HCT116 (cell line): ENCODE results near the gene CEACAM6. TPM values are rescaled to one million over a fixed set of nuclear protein-coding genes. Genes with fewer than 3 reads are reported as not detected.

ENCODE experiments used
- ATAC-seq: fragments of 200-7000 bp; cut with Tn5 transposase; 2 replicates; pipeline ENCODE4 v1.9.1; 2020; ENCODE audit warnings: mild to moderate bottlenecking, moderate library complexity
- BruUV-seq: library from RNA; stranded (reverse); fragments of 400-500 nt; replicated peaks from 2 replicates; lab custom pipeline; 2021; lab: Mats Ljungman, UMichigan
- CTCF ChIA-PET: fragments of 300-600 bp; sonication (Branson Sonifier 250); formaldehyde crosslinking; loops from one replicate; lab custom pipeline; 2021; ENCODE audit warnings: antibody characterized with exemption; lab: Charles Lee
- POLR2A ChIA-PET: fragments of 300-600, 350-600 bp; sonication (Branson Sonifier 250); formaldehyde crosslinking; loops from one replicate; lab custom pipeline; 2021; ENCODE audit warnings: antibody characterized with exemption; lab: Charles Lee
- RAD21 ChIA-PET, 2 experiments: fragments of 300-600 bp; sonication (Branson Sonifier 250); formaldehyde crosslinking; loops; one replicate each; lab custom pipeline; 2023; ENCODE audit warnings: low total read pairs in 2 of 2; ENCODE audit not compliant: uncharacterized antibody in 2 of 2, unreplicated experiment in 2 of 2, low non-redundant PET in 1 of 2; lab: Charles Lee
- DNase-seq: peaks from one replicate; pipeline ENCODE4 v3.0.0-alpha.2; 2010; ENCODE audit warnings: low read depth, low spot score
- H2AFZ ChIP-seq: fragments of 200-600 bp; shearing (Covaris generic), sonication (generic); 2 replicates; pipeline ENCODE4 v1.6.1; 2017; ENCODE audit warnings: low read depth, mixed run types, mixed read lengths, antibody characterized with exemption, low read length; ENCODE audit not compliant: poor library complexity, severe bottlenecking
- H3K27ac ChIP-seq: 2 replicates; pipeline ENCODE4 v1.5.1; 2012; ENCODE audit warnings: low read depth, low read length
- H3K27me3 ChIP-seq: fragments of 200-600 bp; sonication (generic); 2 replicates; pipeline ENCODE4 v1.6.1; 2016; ENCODE audit warnings: mixed run types, low read length, mixed read lengths; ENCODE audit not compliant: insufficient read depth
- H3K36me3 ChIP-seq, 2 experiments: fragments of 200-500 bp in 1 of 2; fragments of 200-600 bp in 1 of 2; sonication (Bioruptor generic) in 1 of 2; sonication (generic) in 1 of 2; 2 replicates each; pipeline versions ENCODE4 v1.5.1 to v1.6.1; 2014 to 2016; ENCODE audit warnings: low read length in 2 of 2, inconsistent platforms in 1 of 2, mixed read lengths in 1 of 2, mixed run types in 1 of 2; ENCODE audit not compliant: insufficient read depth in 2 of 2, control insufficient read depth in 1 of 2
- H3K4me1 ChIP-seq, 2 experiments: fragments of 200-600 bp in 1 of 2; sonication (generic) in 1 of 2; 2 replicates each; pipeline versions ENCODE4 v1.5.1 to v1.6.1; 2012 to 2017; ENCODE audit warnings: low read length in 2 of 2, inconsistent platforms in 1 of 2, mild to moderate bottlenecking in 1 of 2, mixed read lengths in 1 of 2, mixed run types in 1 of 2, moderate library complexity in 1 of 2; ENCODE audit not compliant: insufficient read depth in 2 of 2, control insufficient read depth in 1 of 2
- H3K4me2 ChIP-seq: fragments of 200-600 bp; sonication (generic); 2 replicates; pipeline ENCODE4 v1.6.1; 2017; ENCODE audit warnings: mixed run types, low read length, mixed read lengths
- H3K4me3 ChIP-seq, 2 experiments: fragments of 200-600 bp in 1 of 2; sonication (generic) in 1 of 2; replicated peaks in 1 of 2; 2 replicates each; pipeline ENCODE4 v1.5.1; 2011 to 2016; ENCODE audit warnings: low read length in 2 of 2, control low read depth in 1 of 2, low read depth in 1 of 2, mild to moderate bottlenecking in 1 of 2, mixed read lengths in 1 of 2, mixed run types in 1 of 2
- H3K79me2 ChIP-seq: fragments of 200-600 bp; sonication (generic); 2 replicates; pipeline ENCODE4 v1.6.1; 2017; ENCODE audit warnings: mild to moderate bottlenecking, mixed run types, low read length, moderate library complexity, mixed read lengths; ENCODE audit not compliant: insufficient read depth
- H3K9ac ChIP-seq: fragments of 200-600 bp; sonication (generic); 2 replicates; pipeline ENCODE4 v1.6.1; 2016; ENCODE audit warnings: low read length, mixed read lengths
- H3K9me2 ChIP-seq: fragments of 200-600 bp; sonication (generic), shearing (Covaris generic); 2 replicates; pipeline ENCODE4 v1.6.1; 2017; ENCODE audit warnings: mixed run types, mild to moderate bottlenecking, moderate library complexity; ENCODE audit not compliant: insufficient read depth
- H3K9me3 ChIP-seq, 2 experiments: fragments of 200-500 bp in 1 of 2; fragments of 200-600 bp in 1 of 2; sonication (Bioruptor generic) in 1 of 2; sonication (generic) in 1 of 2; 2 replicates each; pipeline ENCODE4 v1.6.1; 2014 to 2017; ENCODE audit warnings: low read length in 2 of 2, mixed read lengths in 2 of 2, inconsistent platforms in 1 of 2, low read depth in 1 of 2, mild to moderate bottlenecking in 1 of 2, mixed run types in 1 of 2, moderate library complexity in 1 of 2; ENCODE audit not compliant: control insufficient read depth in 1 of 2, insufficient read depth in 1 of 2
- H4K20me1 ChIP-seq: fragments of 200-600 bp; sonication (generic), shearing (Covaris generic); 2 replicates; pipeline ENCODE4 v1.6.1; 2017; ENCODE audit warnings: mixed run types, mild to moderate bottlenecking, moderate library complexity; ENCODE audit not compliant: insufficient read depth
- CBX3 ChIP-seq: IDR thresholded peaks from 2 replicates; pipeline ENCODE4 v1.6.1; 2012; ENCODE audit warnings: low read depth
- EGR1 ChIP-seq: IDR thresholded peaks from 2 replicates; pipeline ENCODE4 v1.6.1; 2012; ENCODE audit warnings: low read depth
- ELF1 ChIP-seq: IDR thresholded peaks from 2 replicates; pipeline ENCODE4 v1.6.1; 2012; ENCODE audit warnings: low read depth, borderline replicate concordance
- EZH2phosphoT487 ChIP-seq: fragments of 200-600 bp; IDR thresholded peaks from 2 replicates; pipeline ENCODE4 v1.6.1; 2018; ENCODE audit warnings: antibody characterized with exemption, borderline replicate concordance
- MAX ChIP-seq: IDR thresholded peaks from 2 replicates; pipeline ENCODE4 v1.6.1; 2012
- POLR2A ChIP-seq: IDR thresholded peaks from 2 replicates; pipeline ENCODE4 v1.7.0; 2011; ENCODE audit warnings: borderline replicate concordance; ENCODE audit not compliant: insufficient read depth, insufficient read length; ENCODE audit errors: extremely low read depth
- POLR2AphosphoS5 ChIP-seq: IDR thresholded peaks from 2 replicates; pipeline ENCODE4 v1.6.1; 2011; ENCODE audit warnings: mild to moderate bottlenecking, low read depth, low read length, moderate library complexity
- RAD21 ChIP-seq: IDR thresholded peaks from 2 replicates; pipeline ENCODE4 v1.6.1; 2012; ENCODE audit warnings: low read depth, mild to moderate bottlenecking
- SIN3A ChIP-seq: IDR thresholded peaks from 2 replicates; pipeline ENCODE4 v1.6.1; 2012; ENCODE audit warnings: low read depth
- SP1 ChIP-seq: IDR thresholded peaks from 2 replicates; pipeline ENCODE4 v1.6.1; 2012; ENCODE audit warnings: low read depth
- SRF ChIP-seq: IDR thresholded peaks from 2 replicates; pipeline ENCODE4 v1.6.1; 2012; ENCODE audit warnings: low read depth
- ZFX ChIP-seq: fragments of 450-650 bp; IDR thresholded peaks from 2 replicates; pipeline ENCODE4 v1.6.1; 2017
- ZNF274 ChIP-seq: fragments of 200-500 bp; sonication (Bioruptor generic); IDR thresholded peaks from 2 replicates; pipeline ENCODE4 v1.6.1; 2014; ENCODE audit warnings: mild to moderate bottlenecking, low read depth, low read length, inconsistent platforms
- intact Hi-C: fragments of 100-400 bp; cut with micrococcal nuclease; formaldehyde crosslinking; loops from 2 replicates; pipeline ENCODE4 v1.10.0; 2022
- total RNA-seq: library from RNA; stranded (reverse); gene quantifications from one replicate; pipeline ENCODE4 v1.2.1, GENCODE V29; 2021; ENCODE audit not compliant: unreplicated experiment

CEACAM6 gene
- total RNA-seq, 1 experiment from 2014 or later = 0.59 TPM

DNA sequence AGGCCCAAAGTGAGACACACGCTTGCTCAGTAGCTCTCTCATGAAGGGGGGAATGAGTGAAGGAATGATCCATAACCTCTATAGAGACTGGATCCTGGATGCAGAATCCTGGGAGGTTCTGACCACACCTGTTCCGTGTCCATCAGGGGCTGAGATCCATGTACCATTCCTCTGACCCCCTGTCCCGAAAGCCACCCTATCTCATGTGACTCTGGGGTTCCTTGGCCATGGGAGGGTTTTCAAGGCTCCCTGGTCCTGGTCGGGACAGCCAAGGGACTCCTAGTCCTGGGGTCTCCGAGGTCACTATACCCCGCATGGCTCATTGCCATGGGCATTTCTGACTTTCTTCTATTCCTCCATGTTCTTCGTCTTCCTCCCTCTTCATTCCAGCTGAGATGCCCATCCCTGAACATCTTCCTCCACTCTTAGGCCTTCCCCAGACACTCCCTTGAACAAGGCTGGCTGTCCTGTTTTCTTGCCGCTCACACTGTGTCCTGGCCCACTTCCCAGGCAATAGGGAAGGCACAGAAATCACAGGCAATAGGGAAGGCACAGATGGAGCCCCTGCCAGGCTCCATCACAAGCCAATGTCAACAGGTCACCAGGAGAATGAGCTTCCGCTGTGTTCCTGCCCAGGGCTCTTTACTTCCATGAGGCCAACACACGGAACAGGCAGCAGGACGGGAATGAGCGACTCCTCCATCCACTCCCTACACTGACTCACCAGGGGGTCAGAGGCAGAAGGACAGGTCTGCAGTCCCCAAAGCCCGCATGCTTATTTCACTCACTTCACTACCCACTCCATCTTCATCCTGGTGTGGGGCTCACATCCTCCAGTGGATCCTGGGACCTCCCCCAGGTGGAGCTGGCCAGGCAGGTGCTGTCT lies 43.7 kb upstream of the CEACAM6 start (continued):
- no peak for TF ChIP-seq ZFX

GRCh38 chr19:41714598-41714997 lies 40.7 kb upstream of the CEACAM6 start:
- BruUV-seq = no TSS peak
- H3K36me3 ChIP-seq = no peaks in the 10 kb centered on the region
- DNase-seq (no peak), ATAC-seq (no peak)
- ChIA-PET POLR2A (no interaction called here), CTCF (no interaction called here), RAD21 (no interaction called here)
- H3K4me1 ChIP-seq = no peaks in the 10 kb centered on the region
- H2AFZ ChIP-seq = no peak overlapping the region
- H3K79me2 ChIP-seq = no peaks in the 10 kb centered on the region
- H3K4me2 ChIP-seq = no peak overlapping the region
- H3K27ac ChIP-seq = no peak overlapping the region
- peaks cover 76% of the 10 kb centered on the region for H3K27me3 ChIP-seq
- no peaks in the 10 kb centered on the region for H4K20me1 ChIP-seq
- intact Hi-C loops = no loop called here
- TF ChIP-seq SP1 (no peak), POLR2A (no peak), EGR1 (no peak), MAX (no peak), POLR2AphosphoS5 (no peak), SIN3A (no peak), ZNF274 (no peak), EZH2phosphoT487 (no peak), ELF1 (no peak), CBX3 (no peak), SRF (no peak), ZFX (no peak), RAD21 (no peak)
- no peak overlapping the region for H3K4me3 ChIP-seq
- H3K9ac ChIP-seq = no peak overlapping the region
- no peaks in the 10 kb centered on the region for H3K9me3 ChIP-seq
- H3K9me2 ChIP-seq = no peaks in the 10 kb centered on the region
